Loucy (cell line): ENCODE results near the gene GRID2.
"Not testable (repeated sequence)": the region's sequence is repeated elsewhere in the genome, so short reads cannot be mapped to it uniquely, and the experiment has no call there.

Experiments used
- H2AFZ ChIP-seq: fragments of 200-600 bp; sonication (generic); 2 replicates; pipeline ENCODE4 v1.6.0; 2016; ENCODE audit warnings: antibody characterized with exemption, mild to moderate bottlenecking, low read length, moderate library complexity
- H3F3A ChIP-seq: fragments of 200-600 bp; 2 replicates; pipeline ENCODE4 v1.6.0; 2016; ENCODE audit warnings: antibody characterized with exemption, low read depth, mild to moderate bottlenecking
- H3K27me3 ChIP-seq: fragments of 200-600 bp; sonication (generic); 2 replicates; pipeline ENCODE4 v1.6.1; 2014; ENCODE audit warnings: low read length, mild to moderate bottlenecking; ENCODE audit not compliant: insufficient read depth, poor library complexity, severe bottlenecking
- H3K36me3 ChIP-seq: fragments of 200-600 bp; sonication (generic); 2 replicates; pipeline ENCODE4 v1.6.1; 2016; ENCODE audit warnings: low read length; ENCODE audit not compliant: insufficient read depth
- H3K4me1 ChIP-seq: fragments of 200-600 bp; sonication (generic); 2 replicates; pipeline ENCODE4 v1.5.1; 2014; ENCODE audit warnings: low read length, mild to moderate bottlenecking; ENCODE audit not compliant: insufficient read depth, poor library complexity, severe bottlenecking
- H3K4me2 ChIP-seq: fragments of 200-600 bp; sonication (generic); 2 replicates; pipeline ENCODE4 v1.6.0; 2014; ENCODE audit warnings: antibody characterized with exemption, low read length, low read depth, mild to moderate bottlenecking; ENCODE audit not compliant: poor library complexity, severe bottlenecking
- H3K4me3 ChIP-seq: fragments of 200-600 bp; sonication (generic); 2 replicates; pipeline ENCODE4 v1.5.1; 2014; ENCODE audit warnings: low read length, mild to moderate bottlenecking, mixed read lengths; ENCODE audit not compliant: poor library complexity, severe bottlenecking
- H3K79me2 ChIP-seq: fragments of 200-600 bp; sonication (generic); 2 replicates; pipeline ENCODE4 v1.6.1; 2014; ENCODE audit warnings: low read length; ENCODE audit not compliant: insufficient read depth
- H3K9ac ChIP-seq: fragments of 200-600 bp; sonication (generic); 2 replicates; pipeline ENCODE4 v1.6.0; 2014; ENCODE audit warnings: mild to moderate bottlenecking, low read depth, low read length, moderate library complexity; ENCODE audit not compliant: poor library complexity, severe bottlenecking
- H3K9me2 ChIP-seq: fragments of 200-600 bp; sonication (generic); replicated peaks from 2 replicates; pipeline ENCODE4 v1.6.1; 2016; ENCODE audit warnings: low read depth, low read length, mixed read lengths
- H3K9me3 ChIP-seq: fragments of 200-600 bp; sonication (generic); 2 replicates; pipeline ENCODE4 v1.6.1; 2014; ENCODE audit warnings: mild to moderate bottlenecking, antibody characterized with exemption, low read length, low read depth; ENCODE audit not compliant: insufficient read depth
- H4K20me1 ChIP-seq: fragments of 200-600 bp; sonication (generic); 2 replicates; pipeline ENCODE4 v1.6.0; 2014; ENCODE audit warnings: antibody characterized with exemption, low read length, mild to moderate bottlenecking; ENCODE audit not compliant: insufficient read depth, poor library complexity, severe bottlenecking
- EZH2phosphoT487 ChIP-seq: fragments of 200-600 bp; IDR thresholded peaks from 2 replicates; pipeline ENCODE4 v1.6.1; 2018; ENCODE audit warnings: antibody characterized with exemption, mild to moderate bottlenecking, moderate library complexity, borderline replicate concordance
- TF ChIP-seq, protein P1 (sequence below): fragments of 200-600 bp; sonication (generic); conservative IDR thresholded peaks from 2 replicates; pipeline ENCODE4 v1.5.1; 2014; ENCODE audit warnings: mild to moderate bottlenecking, antibody characterized with exemption, low read length

The GRID2 gene

DNA sequence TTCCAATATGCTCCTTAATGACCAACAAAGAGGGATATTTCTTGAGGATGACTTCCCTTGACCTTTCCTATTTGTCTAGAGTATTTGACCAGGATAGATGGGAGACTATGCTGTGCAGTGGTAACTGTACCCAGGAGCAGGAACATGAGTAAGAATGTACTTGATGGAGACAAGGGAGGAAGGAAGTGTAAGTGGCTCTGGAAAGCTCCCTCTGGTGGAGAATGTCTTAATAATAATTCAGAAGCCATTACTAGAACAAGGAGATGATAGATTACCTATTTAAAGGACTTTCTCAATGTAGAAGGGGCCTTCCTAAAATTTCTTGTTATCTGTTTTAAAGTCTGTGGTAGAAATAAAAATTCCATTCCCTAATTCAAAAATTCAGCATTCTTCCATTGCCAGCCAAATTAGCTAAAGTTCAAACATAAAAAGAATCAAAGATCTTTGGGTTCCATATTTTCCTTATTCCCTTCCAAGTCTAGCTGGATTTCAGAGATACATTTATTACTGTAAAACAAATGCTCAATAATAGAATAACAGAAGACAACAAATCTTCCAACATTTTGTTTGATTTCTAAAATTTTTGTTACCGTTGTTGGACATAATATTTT is 83.8 kb downstream of the GRID2 start:
- Histone ChIP-seq H3K36me3 (no peaks in the 10 kb centered on the region), H4K20me1 (no peaks in the 10 kb centered on the region), H3K4me2 (no peak overlapping the region), H3K4me3 (no peak overlapping the region), H3K9me3 (no peaks in the 10 kb centered on the region), H3K9ac (no peak overlapping the region), H3K27me3 (no peaks in the 10 kb centered on the region), H2AFZ (peak overlapping the region; percentile 64), H3K9me2 (no peaks in the 10 kb centered on the region), H3K79me2 (no peaks in the 10 kb centered on the region), H3F3A (no peaks in the 10 kb centered on the region), H3K4me1 (no peaks in the 10 kb centered on the region)
- TF ChIP-seq, protein P1, sequence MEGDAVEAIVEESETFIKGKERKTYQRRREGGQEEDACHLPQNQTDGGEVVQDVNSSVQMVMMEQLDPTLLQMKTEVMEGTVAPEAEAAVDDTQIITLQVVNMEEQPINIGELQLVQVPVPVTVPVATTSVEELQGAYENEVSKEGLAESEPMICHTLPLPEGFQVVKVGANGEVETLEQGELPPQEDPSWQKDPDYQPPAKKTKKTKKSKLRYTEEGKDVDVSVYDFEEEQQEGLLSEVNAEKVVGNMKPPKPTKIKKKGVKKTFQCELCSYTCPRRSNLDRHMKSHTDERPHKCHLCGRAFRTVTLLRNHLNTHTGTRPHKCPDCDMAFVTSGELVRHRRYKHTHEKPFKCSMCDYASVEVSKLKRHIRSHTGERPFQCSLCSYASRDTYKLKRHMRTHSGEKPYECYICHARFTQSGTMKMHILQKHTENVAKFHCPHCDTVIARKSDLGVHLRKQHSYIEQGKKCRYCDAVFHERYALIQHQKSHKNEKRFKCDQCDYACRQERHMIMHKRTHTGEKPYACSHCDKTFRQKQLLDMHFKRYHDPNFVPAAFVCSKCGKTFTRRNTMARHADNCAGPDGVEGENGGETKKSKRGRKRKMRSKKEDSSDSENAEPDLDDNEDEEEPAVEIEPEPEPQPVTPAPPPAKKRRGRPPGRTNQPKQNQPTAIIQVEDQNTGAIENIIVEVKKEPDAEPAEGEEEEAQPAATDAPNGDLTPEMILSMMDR: peak; percentile 71
- TF ChIP-seq EZH2phosphoT487: no peak

DNA sequence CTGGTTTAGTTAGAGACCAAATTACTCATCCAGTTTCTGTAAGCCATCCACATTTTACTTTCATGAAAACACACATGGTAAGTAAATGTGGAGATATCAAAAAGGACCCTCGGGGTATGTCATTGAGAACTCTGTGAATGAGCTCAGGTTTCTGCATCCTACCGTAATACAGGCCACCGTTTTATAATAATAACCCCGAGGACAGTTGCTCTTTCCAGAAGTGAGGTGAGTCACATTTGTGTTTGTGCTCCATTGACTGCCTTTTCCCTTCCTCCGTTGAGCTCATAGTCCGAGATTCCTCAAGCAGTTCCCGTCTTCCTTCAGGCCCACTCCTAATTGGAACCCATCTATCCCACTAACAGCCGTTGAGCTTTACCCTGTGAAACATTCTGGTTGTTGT is 95.3 kb downstream of the GRID2 start:
- no peak overlapping the region for H2AFZ ChIP-seq
- no peaks in the 10 kb centered on the region for H4K20me1 ChIP-seq
- H3K4me3 ChIP-seq: no peak overlapping the region
- no peak overlapping the region for H3K9ac ChIP-seq
- no peaks in the 10 kb centered on the region for H3K79me2 ChIP-seq
- no peak overlapping the region for H3K4me2 ChIP-seq
- no peaks in the 10 kb centered on the region for H3K36me3 ChIP-seq
- no peaks in the 10 kb centered on the region for H3K9me3 ChIP-seq
- no peaks in the 10 kb centered on the region for H3K27me3 ChIP-seq
- TF ChIP-seq EZH2phosphoT487: no peak
- TF ChIP-seq, protein P1: no peak
- no peaks in the 10 kb centered on the region for H3F3A ChIP-seq
- H3K9me2 ChIP-seq: no peaks in the 10 kb centered on the region
- H3K4me1 ChIP-seq: no peaks in the 10 kb centered on the region

DNA sequence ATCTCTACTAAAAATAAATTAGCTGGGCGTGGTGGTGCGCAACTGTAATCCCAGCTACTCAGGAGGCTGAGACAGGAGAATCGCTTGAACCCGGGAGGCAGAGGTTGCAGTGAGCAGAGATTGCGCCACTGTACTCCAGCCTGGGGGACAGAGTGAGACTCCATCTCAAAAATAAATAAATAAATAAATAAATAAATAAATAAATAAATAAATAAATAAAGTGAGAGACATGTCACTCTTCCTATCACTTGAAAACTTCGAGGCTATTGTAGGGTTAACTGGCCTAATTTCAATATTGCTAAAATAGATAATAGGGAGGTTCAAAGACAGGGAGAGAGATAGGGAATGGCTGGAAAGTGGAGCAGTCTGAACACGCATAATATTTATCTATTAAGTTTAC is 99.8 kb downstream of the GRID2 start:
- H3K9me2 ChIP-seq, H4K20me1 ChIP-seq, H3K36me3 ChIP-seq, H3K9ac ChIP-seq, H3K27me3 ChIP-seq, H3F3A ChIP-seq, H3K79me2 ChIP-seq, H3K4me1 ChIP-seq, H3K4me3 ChIP-seq, H3K9me3 ChIP-seq, H3K4me2 ChIP-seq, H2AFZ ChIP-seq: not testable (repeated sequence)

DNA sequence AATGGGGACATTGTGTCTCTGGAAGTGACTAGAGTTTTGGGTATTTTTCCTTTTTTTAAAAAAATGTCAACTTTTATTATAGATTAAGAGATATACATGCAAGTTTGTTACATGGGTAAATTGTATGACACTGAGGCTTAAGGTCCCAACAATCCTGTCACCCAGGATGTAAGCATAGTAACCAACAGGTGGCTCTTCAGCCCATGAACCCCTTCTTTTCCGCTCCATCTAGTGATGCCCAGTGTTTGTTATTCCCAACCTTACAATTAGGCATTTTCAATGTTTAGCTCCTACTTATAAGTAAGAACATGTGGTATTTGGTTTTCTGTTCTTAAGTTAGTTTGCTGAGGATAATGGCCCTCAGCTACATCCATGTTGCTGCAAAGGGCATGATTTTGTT is 102.7 kb downstream of the GRID2 start:
- TF ChIP-seq, protein P1: no peak
- no peak for TF ChIP-seq EZH2phosphoT487
- Histone ChIP-seq H3K36me3 (no peaks in the 10 kb centered on the region), H3K79me2 (no peaks in the 10 kb centered on the region), H3K27me3 (no peaks in the 10 kb centered on the region), H2AFZ (no peak overlapping the region), H3K4me1 (no peaks in the 10 kb centered on the region), H3K9me2 (no peaks in the 10 kb centered on the region), H4K20me1 (no peaks in the 10 kb centered on the region), H3K9ac (no peak overlapping the region), H3K4me3 (no peak overlapping the region), H3K4me2 (no peak overlapping the region), H3K9me3 (no peaks in the 10 kb centered on the region), H3F3A (no peaks in the 10 kb centered on the region)
